Stimulated activated CD8-positive, alpha-beta memory T cell treated with anti-CD3 and anti-CD28 coated beads, Interleukin-4, amount 100 ng/mL, for 1 hour (primary cell): ENCODE results near the gene ZNF496.
A peak's percentile ranks its signal among the peaks of the same experiment; 100 is the strongest.
"Not testable (repeated sequence)": the region's sequence is repeated elsewhere in the genome, so short reads cannot be mapped to it uniquely, and the experiment has no call there.

Experiments used
- DNase-seq, 2 donors: peaks; one replicate each; pipeline ENCODE4 v3.0.0-alpha.2; 2020; ENCODE audit warnings: low read depth in 2 of 2, low spot score in 1 of 2

Gene ZNF496

GRCh38 chr1:247331525-247332214, at the start of gene ZNF496:
Gene ZNF496 (minus strand): TSS chr1:247331867. CDS start chr1:247329578, 2,289 bp downstream.
- DNase-seq: peak in 1 of 2 donors; percentile 29

GRCh38 chr1:247378334-247379073, 46.8 kb upstream of the ZNF496 start:
- no peak for DNase-seq

- not testable (repeated sequence) for DNase-seq
Observed at GRCh38 chr1:247377656-247378055, 46.0 kb upstream of the ZNF496 start.

GRCh38 chr1:247376659-247377058, 45.0 kb upstream of the ZNF496 start:
- no peak for DNase-seq

- no peak for DNase-seq
Observed at GRCh38 chr1:247375747-247376146, 44.1 kb upstream of the ZNF496 start.

- DNase-seq: not testable (repeated sequence)
Observed at GRCh38 chr1:247374651-247375334, 43.1 kb upstream of the ZNF496 start.

- DNase-seq: peak; percentile 26 to 39
Observed at GRCh38 chr1:247373721-247374141, 42.1 kb upstream of the ZNF496 start.

GRCh38 chr1:247371801-247372259, 40.2 kb upstream of the ZNF496 start:
- DNase-seq: no peak

GRCh38 chr1:247370786-247371732, 39.4 kb upstream of the ZNF496 start:
- no peak for DNase-seq

GRCh38 chr1:247368490-247369145, 37.0 kb upstream of the ZNF496 start:
- DNase-seq: no peak

- no peak for DNase-seq
Observed at GRCh38 chr1:247367786-247368422, 36.2 kb upstream of the ZNF496 start.

GRCh38 chr1:247366926-247367645, 35.4 kb upstream of the ZNF496 start:
- DNase-seq: no peak

GRCh38 chr1:247366345-247366744, 34.7 kb upstream of the ZNF496 start:
- not testable (repeated sequence) for DNase-seq

GRCh38 chr1:247365023-247365422, 33.4 kb upstream of the ZNF496 start:
- no peak for DNase-seq

GRCh38 chr1:247363000-247363399, 31.3 kb upstream of the ZNF496 start:
- DNase-seq: not testable (repeated sequence)

GRCh38 chr1:247362153-247362552, 30.5 kb upstream of the ZNF496 start:
- no peak for DNase-seq

GRCh38 chr1:247360991-247361731, 29.5 kb upstream of the ZNF496 start:
- no peak for DNase-seq
